ENCODE measurements around the gene ABCB11.
"Not testable (repeated sequence)": the region's sequence is repeated elsewhere in the genome, so short reads cannot be mapped to it uniquely, and the experiment has no call there.

ABCB11 gene

DNA sequence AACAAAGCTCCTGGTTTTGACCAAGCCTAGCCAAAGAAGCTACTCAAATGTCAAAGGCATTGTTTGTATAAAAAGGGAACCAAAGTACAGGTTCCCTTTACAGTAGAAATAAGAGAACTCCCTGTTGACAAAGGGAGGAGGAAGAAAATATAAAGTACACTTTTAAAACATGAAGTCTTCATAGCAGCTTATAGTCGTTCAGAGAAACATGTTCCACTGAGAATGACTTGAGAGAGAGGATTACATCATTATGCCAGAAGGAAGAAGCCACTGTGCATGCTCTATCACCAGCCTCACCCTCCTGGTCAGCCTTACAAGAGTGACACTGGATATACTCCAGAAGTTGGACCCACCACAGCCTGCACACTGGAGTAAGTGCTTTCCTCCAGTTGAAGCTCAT is 35.8 kb upstream of the ABCB11 start:
- Histone ChIP-seq H3K9me3 (ENCODE audit: severe bottlenecking) (no peaks in the 10 kb centered on the region), H3K27me3 (ENCODE audit: insufficient read depth, poor library complexity, severe bottlenecking) (no peaks in the 10 kb centered on the region), H3K4me1 (ENCODE audit: insufficient read depth, poor library complexity, severe bottlenecking) (peaks cover 20% of the 10 kb centered on the region), H3K36me3 (ENCODE audit: low read depth) (no peaks in the 10 kb centered on the region), H3K4me3 (ENCODE audit: severe bottlenecking) (no peak overlapping the region), H3K27ac (ENCODE audit: poor library complexity, severe bottlenecking) (no peak overlapping the region)
- DNase-seq (ENCODE audit: low spot score): no peak
- no peak for ATAC-seq (ENCODE audit: low read depth)
- TF ChIP-seq, protein P1, sequence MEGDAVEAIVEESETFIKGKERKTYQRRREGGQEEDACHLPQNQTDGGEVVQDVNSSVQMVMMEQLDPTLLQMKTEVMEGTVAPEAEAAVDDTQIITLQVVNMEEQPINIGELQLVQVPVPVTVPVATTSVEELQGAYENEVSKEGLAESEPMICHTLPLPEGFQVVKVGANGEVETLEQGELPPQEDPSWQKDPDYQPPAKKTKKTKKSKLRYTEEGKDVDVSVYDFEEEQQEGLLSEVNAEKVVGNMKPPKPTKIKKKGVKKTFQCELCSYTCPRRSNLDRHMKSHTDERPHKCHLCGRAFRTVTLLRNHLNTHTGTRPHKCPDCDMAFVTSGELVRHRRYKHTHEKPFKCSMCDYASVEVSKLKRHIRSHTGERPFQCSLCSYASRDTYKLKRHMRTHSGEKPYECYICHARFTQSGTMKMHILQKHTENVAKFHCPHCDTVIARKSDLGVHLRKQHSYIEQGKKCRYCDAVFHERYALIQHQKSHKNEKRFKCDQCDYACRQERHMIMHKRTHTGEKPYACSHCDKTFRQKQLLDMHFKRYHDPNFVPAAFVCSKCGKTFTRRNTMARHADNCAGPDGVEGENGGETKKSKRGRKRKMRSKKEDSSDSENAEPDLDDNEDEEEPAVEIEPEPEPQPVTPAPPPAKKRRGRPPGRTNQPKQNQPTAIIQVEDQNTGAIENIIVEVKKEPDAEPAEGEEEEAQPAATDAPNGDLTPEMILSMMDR (IDR thresholded peaks at IDR 0.05; ENCODE audit: poor library complexity, severe bottlenecking): no peak

DNA sequence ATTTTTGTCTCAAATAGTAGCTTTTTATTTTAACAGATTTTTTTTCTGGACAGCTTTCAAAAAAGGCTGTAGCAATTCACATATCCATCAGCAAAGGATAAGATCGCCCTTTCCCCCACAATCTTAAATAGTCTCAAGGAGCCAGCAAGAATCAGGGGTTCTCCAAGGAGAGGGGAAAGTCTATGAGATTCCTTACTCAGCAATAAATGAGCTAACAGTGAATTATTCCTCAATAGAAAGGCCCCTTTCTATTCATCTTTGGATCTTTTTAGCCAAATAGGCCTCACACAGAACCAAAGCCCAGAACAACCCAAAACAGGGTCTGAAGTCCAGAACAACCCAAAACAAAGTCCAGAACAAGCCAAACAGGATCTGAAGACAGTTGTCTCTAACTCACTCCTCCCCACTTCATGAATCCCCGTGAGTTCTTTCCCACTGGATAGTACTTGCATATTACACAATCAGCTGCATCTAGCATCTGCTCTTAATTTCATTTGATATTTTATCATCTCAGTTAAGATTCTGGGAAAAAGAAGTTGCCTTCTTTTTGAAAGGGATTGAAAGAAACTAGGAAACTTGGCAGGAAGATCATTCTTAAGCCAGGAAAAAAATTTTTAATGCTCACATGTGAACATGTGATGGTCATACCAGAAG is 34.9 kb upstream of the ABCB11 start:
- peaks cover 12% of the 10 kb centered on the region for H3K4me1 ChIP-seq (ENCODE audit: insufficient read depth, poor library complexity, severe bottlenecking)
- no peak overlapping the region for H3K4me3 ChIP-seq (ENCODE audit: severe bottlenecking)
- H3K27me3 ChIP-seq (ENCODE audit: insufficient read depth, poor library complexity, severe bottlenecking): no peaks in the 10 kb centered on the region
- ATAC-seq (ENCODE audit: low read depth) (no peak), DNase-seq (ENCODE audit: low spot score) (no peak)
- H3K27ac ChIP-seq (ENCODE audit: poor library complexity, severe bottlenecking): no peak overlapping the region
- H3K36me3 ChIP-seq (ENCODE audit: low read depth): no peaks in the 10 kb centered on the region
- no peaks in the 10 kb centered on the region for H3K9me3 ChIP-seq (ENCODE audit: severe bottlenecking)
- TF ChIP-seq, protein P1 (IDR thresholded peaks at IDR 0.05; ENCODE audit: poor library complexity, severe bottlenecking): no peak

DNA sequence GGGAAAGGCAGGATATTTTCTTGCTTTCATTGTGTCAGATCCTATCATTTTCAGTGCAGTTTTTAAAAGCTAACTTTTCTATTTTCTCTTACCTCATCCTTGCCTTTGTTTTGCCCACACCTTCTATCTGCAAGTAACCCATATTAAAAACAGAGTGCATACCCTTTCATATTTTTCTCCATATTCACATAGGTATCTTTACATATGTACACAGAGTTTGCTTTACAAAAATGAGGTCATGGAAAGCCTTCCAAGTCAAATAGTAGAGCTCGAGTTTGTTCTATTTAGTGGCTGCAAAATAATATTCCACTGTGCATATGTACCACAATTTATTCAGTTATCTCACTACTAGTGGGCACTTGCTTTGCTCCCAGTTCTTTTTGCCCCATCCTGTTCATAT is 34.3 kb upstream of the ABCB11 start:
- peaks cover 12% of the 10 kb centered on the region for H3K4me1 ChIP-seq (ENCODE audit: insufficient read depth, poor library complexity, severe bottlenecking)
- ATAC-seq (ENCODE audit: low read depth) (no peak), DNase-seq (ENCODE audit: low spot score) (no peak)

DNA sequence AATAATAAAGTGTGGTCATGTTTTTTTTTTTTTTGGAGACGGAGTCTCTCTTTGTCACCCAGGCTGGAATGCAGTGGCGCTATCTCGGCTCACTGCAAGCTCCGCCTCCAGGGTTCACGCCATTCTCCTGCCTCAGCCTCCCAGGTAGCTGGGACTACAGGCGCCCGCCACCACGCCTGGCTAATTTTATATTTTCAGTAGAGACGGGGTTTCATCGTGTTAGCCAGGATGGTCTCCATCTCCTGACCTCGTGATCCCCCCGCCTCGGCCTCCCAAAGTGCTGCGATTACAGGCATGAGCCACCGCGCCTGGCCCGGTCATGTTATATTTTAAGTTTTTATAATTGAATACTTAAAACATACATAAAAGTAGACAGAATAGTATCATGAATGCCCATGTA is 33.1 kb upstream of the ABCB11 start:
- H3K4me3 ChIP-seq (ENCODE audit: severe bottlenecking); H3K27me3 ChIP-seq (ENCODE audit: insufficient read depth, poor library complexity, severe bottlenecking); DNase-seq (ENCODE audit: low spot score); H3K9me3 ChIP-seq (ENCODE audit: severe bottlenecking); H3K36me3 ChIP-seq (ENCODE audit: low read depth); H3K27ac ChIP-seq (ENCODE audit: poor library complexity, severe bottlenecking); H3K4me1 ChIP-seq (ENCODE audit: insufficient read depth, poor library complexity, severe bottlenecking); ATAC-seq (ENCODE audit: low read depth): not testable (repeated sequence)

More for the DNA sequence above, 34.3 kb upstream of the ABCB11 start:
- Histone ChIP-seq H3K9me3 (ENCODE audit: severe bottlenecking) (no peaks in the 10 kb centered on the region), H3K4me3 (ENCODE audit: severe bottlenecking) (no peak overlapping the region), H3K27me3 (ENCODE audit: insufficient read depth, poor library complexity, severe bottlenecking) (no peaks in the 10 kb centered on the region), H3K27ac (ENCODE audit: poor library complexity, severe bottlenecking) (no peak overlapping the region), H3K36me3 (ENCODE audit: low read depth) (no peaks in the 10 kb centered on the region)
- TF ChIP-seq, protein P1 (IDR thresholded peaks at IDR 0.05; ENCODE audit: poor library complexity, severe bottlenecking): no peak

DNA sequence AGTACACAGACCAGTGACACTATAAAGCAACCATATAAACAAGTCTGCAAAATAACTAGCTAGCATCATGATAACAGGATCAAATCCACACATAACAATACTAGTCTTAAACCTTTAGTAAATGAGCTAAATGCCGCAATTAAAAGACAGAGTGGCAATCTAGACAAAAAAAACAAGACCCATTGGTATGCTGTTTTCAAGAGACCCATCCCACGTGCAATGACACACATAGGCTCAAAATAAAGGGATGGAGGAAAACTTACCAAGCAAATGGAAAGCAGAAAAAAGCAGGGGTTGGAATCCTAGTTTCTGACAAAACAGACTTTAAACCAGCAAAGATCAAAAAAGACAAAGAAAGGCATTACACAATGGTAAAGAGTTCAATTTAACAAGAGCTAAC is 23.5 kb upstream of the ABCB11 start:
- not testable (repeated sequence) for H3K4me3 ChIP-seq (ENCODE audit: severe bottlenecking); ATAC-seq (ENCODE audit: low read depth); H3K27me3 ChIP-seq (ENCODE audit: insufficient read depth, poor library complexity, severe bottlenecking); DNase-seq (ENCODE audit: low spot score); H3K9me3 ChIP-seq (ENCODE audit: severe bottlenecking); H3K36me3 ChIP-seq (ENCODE audit: low read depth); H3K4me1 ChIP-seq (ENCODE audit: insufficient read depth, poor library complexity, severe bottlenecking); H3K27ac ChIP-seq (ENCODE audit: poor library complexity, severe bottlenecking)

Measured in RWPE2 (cell line).